Measurements from ENCODE around the gene MATN4. TPM values are rescaled to one million over a fixed set of nuclear protein-coding genes. Genes with fewer than 3 reads are reported as not detected.
A peak's percentile ranks its signal among the peaks of the same experiment; 100 is the strongest.

Gene MATN4
- total and polyA plus RNA-seq, 2 of the 13 experiments (the other 11 are each of a cell fraction or from before 2014, with no cell fraction given): not detected

- no peak; the same call in 1 of the 2 replicates for TF ChIP-seq ZBTB8A (CRISPR knock-in tag; IDR thresholded peaks at IDR 0.05; ENCODE audit: borderline replicate concordance, low read depth)
- TF ChIP-seq FOSL2 (CRISPR knock-in tag; IDR thresholded peaks at IDR 0.05): peak; percentile 59
- TF ChIP-seq ZNF773 (CRISPR knock-in tag; IDR thresholded peaks at IDR 0.05; ENCODE audit: borderline replicate concordance): 0 out of 2 replicates have a peak, but pooled peaks have one; percentile 22
- no peak for TF ChIP-seq ZSCAN5A (CRISPR knock-in tag; IDR thresholded peaks at IDR 0.05; ENCODE audit: borderline replicate concordance)
- TF ChIP-seq MED13 (CRISPR knock-in tag; IDR thresholded peaks at IDR 0.05): peak; percentile 41; the same call in 1 of the 2 replicates
- TF ChIP-seq NONO (IDR thresholded peaks at IDR 0.05): no peak
- peak; percentile 46; the same call in 1 of the 2 replicates for TF ChIP-seq NONO (CRISPR knock-in tag; conservative IDR thresholded peaks at IDR 0.05)
- peak; percentile 92 for TF ChIP-seq FOXK1 (CRISPR knock-in tag; IDR thresholded peaks at IDR 0.05; ENCODE audit: borderline replicate concordance, low read depth)
- no peak for TF ChIP-seq SNAPC2 (CRISPR knock-in tag; IDR thresholded peaks at IDR 0.05)
- 0 out of 2 replicates have a peak, but pooled peaks have one; percentile 61 for TF ChIP-seq ZSCAN31 (CRISPR knock-in tag; IDR thresholded peaks at IDR 0.05; ENCODE audit: low read depth)
- TF ChIP-seq TFE3 (CRISPR knock-in tag; IDR thresholded peaks at IDR 0.05): peak; percentile 29; the same call in 1 of the 2 replicates
- peak; percentile 95 for TF ChIP-seq MIXL1 (CRISPR knock-in tag; IDR thresholded peaks at IDR 0.05)
- TF ChIP-seq MXD4 (CRISPR knock-in tag; IDR thresholded peaks at IDR 0.05): 0 out of 2 replicates have a peak, but pooled peaks have one; percentile 12
- TF ChIP-seq SRSF9 (IDR thresholded peaks at IDR 0.05; ENCODE audit: borderline replicate concordance, insufficient read depth, low read depth, low read length, poor library complexity, severe bottlenecking): no peak
- TF ChIP-seq HHEX (CRISPR knock-in tag; IDR thresholded peaks at IDR 0.05): peak; percentile 63; the same call in 1 of the 2 replicates
- TF ChIP-seq ZNF772 (CRISPR knock-in tag; IDR thresholded peaks at IDR 0.05): no peak
- no peak for TF ChIP-seq ZIK1 (CRISPR knock-in tag; IDR thresholded peaks at IDR 0.05; ENCODE audit: borderline replicate concordance, low read depth)
- no peak for TF ChIP-seq ZNF350 (CRISPR knock-in tag; IDR thresholded peaks at IDR 0.05; ENCODE audit: borderline replicate concordance, low read depth)
- no peak for TF ChIP-seq YEATS4 (CRISPR knock-in tag; IDR thresholded peaks at IDR 0.05; ENCODE audit: borderline replicate concordance)
- TF ChIP-seq BORCS8-MEF2B (CRISPR knock-in tag; IDR thresholded peaks at IDR 0.05): 0 out of 2 replicates have a peak, but pooled peaks have one; percentile 15
- peak; percentile 86 for TF ChIP-seq NCOA2 (CRISPR knock-in tag; IDR thresholded peaks at IDR 0.05)
- TF ChIP-seq IKZF5 (CRISPR knock-in tag; IDR thresholded peaks at IDR 0.05): peak; percentile 84; the same call in 1 of the 2 replicates
- peak; percentile 68 for TF ChIP-seq ZNF605 (CRISPR knock-in tag; IDR thresholded peaks at IDR 0.05)
- TF ChIP-seq SMYD3 (CRISPR knock-in tag; IDR thresholded peaks at IDR 0.05): no peak
- TF ChIP-seq ELF1 (CRISPR knock-in tag; IDR thresholded peaks at IDR 0.05): peak; percentile 28; the same call in 1 of the 2 replicates
- TF ChIP-seq ZNF34 (CRISPR knock-in tag; IDR thresholded peaks at IDR 0.05; ENCODE audit: borderline replicate concordance): 0 out of 2 replicates have a peak, but pooled peaks have one; percentile 57
- TF ChIP-seq RBM39 (IDR thresholded peaks at IDR 0.05; ENCODE audit: low read depth, low read length, poor library complexity, severe bottlenecking): no peak
- no peak for TF ChIP-seq HMGA1 (CRISPR knock-in tag; conservative IDR thresholded peaks at IDR 0.05)
Measured at GRCh38 chr20:45340236-45340847, 32.2 kb upstream of the MATN4 start (continued).
